A549 (cell line): ENCODE results near the gene CYB561D1. TPM values are rescaled to one million over a fixed set of nuclear protein-coding genes. Genes with fewer than 3 reads are reported as not detected.
A peak's percentile ranks its signal among the peaks of the same experiment; 100 is the strongest.

ENCODE experiments used
- ATAC-seq, 2 experiments: fragments of 200-7000 bp in 1 of 2; fragments of >200 bp in 1 of 2; cut with Nextera tagmentation in 1 of 2; cut with Tn5 transposase in 1 of 2; 3 replicates each; pipeline versions ENCODE4 v1.8.0 to v1.9.1; 2018 to 2020; ENCODE audit warnings: mild to moderate bottlenecking in 1 of 2, moderate library complexity in 1 of 2
- CTCF ChIA-PET: fragments of 300-600 bp; sonication (Branson Sonifier 250); formaldehyde crosslinking; extraction: SDS; loops from one replicate; lab custom pipeline; 2021; ENCODE audit warnings: antibody characterized with exemption, inconsistent platforms; lab: Yijun Ruan, JAX
- POLR2A ChIA-PET: fragments of 350-600 bp; formaldehyde crosslinking; extraction: SDS; loops from one replicate; lab custom pipeline; 2021; ENCODE audit warnings: antibody characterized with exemption, inconsistent platforms; lab: Yijun Ruan, JAX
- DNase-seq, 2 experiments: peaks; one replicate each; pipeline versions ENCODE4 v3.0.0 to v3.0.0-alpha.2; 2011 to 2016; ENCODE audit warnings: low read depth in 1 of 2, low spot score in 1 of 2
- FAIRE-seq: peaks from 2 replicates; lab custom pipeline; 2011; peaks lifted over from hg19 to GRCh38; lab: Jason Lieb, UNC
- H3K27ac ChIP-seq, 2 experiments: fragments of >200 bp; sonication (Bioruptor Twin); formaldehyde crosslinking; 3 replicates each; pipeline ENCODE4 v1.5.1; 2016 to 2017
- H3K4me1 ChIP-seq: fragments of >200 bp; sonication (Bioruptor Twin); formaldehyde crosslinking; 3 replicates; pipeline ENCODE4 v1.6.1; 2016
- H3K4me2 ChIP-seq: fragments of >200 bp; sonication (Bioruptor Twin); formaldehyde crosslinking; 3 replicates; pipeline ENCODE4 v1.6.1; 2016
- H3K4me3 ChIP-seq: fragments of >200 bp; sonication (Bioruptor Twin); formaldehyde crosslinking; 3 replicates; pipeline ENCODE4 v1.5.1; 2016
- H3K9me3 ChIP-seq: fragments of >200 bp; sonication (Bioruptor Twin); formaldehyde crosslinking; 3 replicates; pipeline ENCODE4 v1.6.1; 2016
- CHD4 ChIP-seq: fragments of 200-600 bp; sonication (generic); IDR thresholded peaks from 2 replicates; pipeline ENCODE4 v1.6.1; 2016; ENCODE audit warnings: antibody characterized with exemption, mild to moderate bottlenecking, borderline replicate concordance
- E2F6 ChIP-seq: IDR thresholded peaks from 2 replicates; pipeline ENCODE4 v1.6.1; 2012; ENCODE audit warnings: low read depth, borderline replicate concordance
- EHF ChIP-seq: fragments of 250-450 bp; sonication (Bioruptor Pico); IDR thresholded peaks from 2 replicates; pipeline ENCODE4 v1.5.0; 2020; ENCODE audit warnings: mild to moderate bottlenecking
- ELK1 ChIP-seq: fragments of 150-350 bp; IDR thresholded peaks from 2 replicates; pipeline ENCODE4 v1.6.1; 2014; ENCODE audit warnings: low read depth, mild to moderate bottlenecking, low read length
- EP300 ChIP-seq, 2 experiments: fragments of >200 bp; sonication (Bioruptor Twin); formaldehyde crosslinking; IDR thresholded peaks; 2 replicates in 1 of 2; 3 replicates in 1 of 2; pipeline ENCODE4 v1.6.1; 2016 to 2017
- FOXS1 ChIP-seq: fragments of 250-450 bp; sonication (Bioruptor Pico); IDR thresholded peaks from 2 replicates; pipeline ENCODE4 v1.5.0; 2020; ENCODE audit warnings: mild to moderate bottlenecking, moderate library complexity
- GATA3 ChIP-seq: IDR thresholded peaks from 2 replicates; pipeline ENCODE4 v1.6.1; 2012; ENCODE audit warnings: borderline replicate concordance
- HDAC2 ChIP-seq: fragments of 200-600 bp; sonication (generic); IDR thresholded peaks from 2 replicates; pipeline ENCODE4 v1.6.1; 2016
- HEYL ChIP-seq: fragments of 250-450 bp; sonication (Bioruptor Pico); IDR thresholded peaks from 2 replicates; pipeline ENCODE4 v1.8.0; 2021; ENCODE audit warnings: mild to moderate bottlenecking, moderate library complexity
- HMGXB4 ChIP-seq: fragments of 250-450 bp; sonication (Bioruptor Pico); IDR thresholded peaks from 2 replicates; pipeline ENCODE4 v1.5.0; 2021; ENCODE audit warnings: mild to moderate bottlenecking, moderate library complexity, borderline replicate concordance
- HOXB13 ChIP-seq: fragments of 250-450 bp; sonication (Bioruptor Pico); IDR thresholded peaks from 2 replicates; pipeline ENCODE4 v1.5.0; 2020; ENCODE audit warnings: low read depth, mild to moderate bottlenecking, moderate library complexity
- HOXB5 ChIP-seq: fragments of 250-450 bp; sonication (Bioruptor Pico); IDR thresholded peaks from 2 replicates; pipeline ENCODE4 v1.5.0; 2020; ENCODE audit warnings: mild to moderate bottlenecking, moderate library complexity
- JUN ChIP-seq, 2 experiments: fragments of >200 bp; sonication (Bioruptor Twin); formaldehyde crosslinking; IDR thresholded peaks; 2 replicates in 1 of 2; 3 replicates in 1 of 2; pipeline ENCODE4 v1.6.1; 2016 to 2017
- KDM1A ChIP-seq: fragments of 200-600 bp; sonication (generic); IDR thresholded peaks from 2 replicates; pipeline ENCODE4 v1.6.1; 2016; ENCODE audit warnings: low read depth, mild to moderate bottlenecking
- KDM5A ChIP-seq: fragments of 200-600 bp; sonication (generic); IDR thresholded peaks from 2 replicates; pipeline ENCODE4 v1.6.1; 2016; ENCODE audit warnings: antibody characterized with exemption, mild to moderate bottlenecking
- MAZ ChIP-seq: fragments of 150-350 bp; IDR thresholded peaks from 2 replicates; pipeline ENCODE4 v1.6.1; 2014; ENCODE audit warnings: antibody characterized with exemption, low read depth, low read length, borderline replicate concordance
- NPAS2 ChIP-seq: fragments of 250-450 bp; sonication (Bioruptor Pico); IDR thresholded peaks from 2 replicates; pipeline ENCODE4 v1.8.0; 2022; ENCODE audit warnings: mild to moderate bottlenecking, moderate library complexity, borderline replicate concordance
- PBX3 ChIP-seq: IDR thresholded peaks from 2 replicates; pipeline ENCODE4 v1.6.1; 2012
- POLR2A ChIP-seq: IDR thresholded peaks from 2 replicates; pipeline ENCODE4 v1.6.1; 2012; ENCODE audit warnings: mild to moderate bottlenecking, low read length
- POLR2AphosphoS2 ChIP-seq: conservative IDR thresholded peaks from 2 replicates; pipeline ENCODE4 v1.6.1; 2012; ENCODE audit warnings: low read length, improper control_type of control experiment, inconsistent platforms
- RAD21 ChIP-seq, 2 experiments: fragments of >200 bp in 1 of 2; sonication (Bioruptor Twin) in 1 of 2; formaldehyde crosslinking in 1 of 2; IDR thresholded peaks in 1 of 2; conservative IDR thresholded peaks in 1 of 2; 2 replicates in 1 of 2; 3 replicates in 1 of 2; pipeline ENCODE4 v1.6.1; 2012 to 2018; ENCODE audit warnings: inconsistent platforms in 1 of 2
- REST ChIP-seq: fragments of 200-600 bp; sonication (generic); IDR thresholded peaks from 2 replicates; pipeline ENCODE4 v1.6.1; 2016; ENCODE audit warnings: antibody characterized with exemption, mild to moderate bottlenecking, moderate library complexity
- RFX5 ChIP-seq: fragments of 450-650 bp; IDR thresholded peaks from 2 replicates; pipeline ENCODE4 v1.7.1; 2014; ENCODE audit warnings: antibody characterized with exemption, mild to moderate bottlenecking, moderate library complexity
- ZC3H11A ChIP-seq: fragments of 450-650 bp; IDR thresholded peaks from 2 replicates; pipeline ENCODE4 v1.6.1; 2014; ENCODE audit warnings: antibody characterized with exemption, mild to moderate bottlenecking
- ZSCAN20 ChIP-seq: fragments of 250-450 bp; sonication (Bioruptor Pico); IDR thresholded peaks from 2 replicates; pipeline ENCODE4 v1.8.0; 2022; ENCODE audit warnings: mild to moderate bottlenecking, moderate library complexity
- WGBS: methylation state at CpG from one replicate; pipeline ENCODE4 v1.1.6; 2017; ENCODE audit errors: missing lambda C conversion rate; 5-methylcytosine and 5-hydroxymethylcytosine counted together
- polyA plus RNA-seq, 4 experiments: library from polyadenylated mRNA; depleted of rRNA in 3 of 4; stranded (reverse); fragments of >200 nt; fragmentation: RNase III in 1 of 4; extraction: RNeasy Plus Mini Kit Qiagen cat#74134 plus additional on column Dnase treatment in 1 of 4; gene quantifications; 2 replicates in 3 of 4; 3 replicates in 1 of 4; pipeline ENCODE4 v1.2.3, GENCODE V29; 2011 to 2017

Gene CYB561D1
- polyA plus RNA-seq, 2 of the 4 experiments (the other 2 are of a cell fraction), result 4.0 to 5.2 TPM

GRCh38 chr1:109493805-109494539, at the start of gene CYB561D1 (continued):
- TF ChIP-seq REST (peak; percentile 94), HDAC2 (no peak), KDM1A (no peak), NPAS2 (no peak), RFX5 (no peak), HOXB13 (no peak), POLR2AphosphoS2 (no peak), HOXB5 (CRISPR knock-in tag) (no peak), JUN (IDR thresholded peaks at IDR 0.05) (peak in 1 of 2 experiments; percentile 59; a peak in 2 of 5 replicates), ELK1 (no peak), EP300 (IDR thresholded peaks at IDR 0.05) (no peak), HEYL (CRISPR knock-in tag) (no peak), KDM5A (no peak), POLR2A (peak; percentile 66), CHD4 (no peak), ZSCAN20 (CRISPR knock-in tag) (no peak), ZC3H11A (no peak), MAZ (0 out of 2 replicates have a peak, but pooled peaks have one; percentile 31)

- CTCF ChIA-PET, result no interaction called here
- no peak for ATAC-seq
- Histone ChIP-seq H3K27ac (no peak overlapping the region), H3K4me3 (no peak overlapping the region), H3K4me1 (no peaks in the 10 kb centered on the region), H3K4me2 (no peak overlapping the region), H3K9me3 (no peaks in the 10 kb centered on the region)
- TF ChIP-seq RAD21 (conservative IDR thresholded peaks at IDR 0.05 in 1 of 2, IDR thresholded peaks at IDR 0.05 in 1 of 2), result no peak
- TF ChIP-seq PBX3, result no peak
- TF ChIP-seq ELK1, result no peak
- TF ChIP-seq FOXS1 (CRISPR knock-in tag), result no peak
- TF ChIP-seq E2F6, result no peak
- no peak for TF ChIP-seq POLR2A
- no peak for TF ChIP-seq GATA3
- TF ChIP-seq REST, result no peak
- no peak for TF ChIP-seq HMGXB4 (CRISPR knock-in tag)
- TF ChIP-seq POLR2AphosphoS2, result no peak
- TF ChIP-seq EHF (CRISPR knock-in tag), result no peak
- FAIRE-seq, result no peak
- no peak for DNase-seq
- 0% methylated on average over 1 of the region's 1 CpG for WGBS
- POLR2A ChIA-PET, result no interaction called here
Observed at GRCh38 chr1:109444346-109444745, 49.5 kb upstream of the CYB561D1 start.
